Measurements from ENCODE around the gene AFAP1L1. TPM values are rescaled to one million over a fixed set of nuclear protein-coding genes. Genes with fewer than 3 reads are reported as not detected.

Gene AFAP1L1
- total and polyA plus RNA-seq, 2 of the 13 experiments (the other 11 are each of a cell fraction or from before 2014, with no cell fraction given) = 0.38 to 1.0 TPM

- POLR2A ChIA-PET = interaction anchor here (1.5 kb wide), 1 partner anchor 10 kb away, joined by 3 read pairs; no protein-coding TSS in a partner anchor
- Histone ChIP-seq H3K9ac (ENCODE audit: insufficient read depth, low read depth, low read length) (no peak overlapping the region), H3K36me3 (replicated peaks in 1 of 2; ENCODE audit: control insufficient read depth in 1 of 2, insufficient read depth in 2 of 2, low read length in 2 of 2) (no peaks in the 10 kb centered on the region), H2AFZ (ENCODE audit: low read length) (no peak overlapping the region), H3K27me3 (ENCODE audit: control insufficient read depth in 1 of 2, insufficient read depth in 2 of 2, low read length in 2 of 2) (0 out of 5 replicates have a peak, but pooled peaks cover 0 to 1% of the 10 kb centered on the region in 2 experiments), H3K79me2 (ENCODE audit: insufficient read depth, low read length) (no peaks in the 10 kb centered on the region), H3K4me2 (ENCODE audit: low read depth, low read length) (no peak overlapping the region), H3K9me3 (ENCODE audit: low read length) (no peaks in the 10 kb centered on the region), H3K4me3 (replicated peaks in 1 of 3; ENCODE audit: insufficient read depth in 1 of 3, low read depth in 2 of 3, low read length in 3 of 3) (no peak overlapping the region), H4K20me1 (ENCODE audit: insufficient read depth, low read length) (no peaks in the 10 kb centered on the region), H3K4me1 (ENCODE audit: insufficient read depth, low read length) (peaks cover 47% of the 10 kb centered on the region), H3K27ac (ENCODE audit: extremely low read length, insufficient read depth, low read length) (no peak overlapping the region)
- ATAC-seq (no peak), DNase-seq (ENCODE audit: low spot score) (no peak), FAIRE-seq (no peak)
- no peak for TF ChIP-seq FOXK2 (IDR thresholded peaks at IDR 0.05)
- in situ Hi-C loops (cut with HindIII; ENCODE audit: extremely low pct_ligation_motif_present, low pct_unique_long_range_greater_than_20kb) (no loop called here), intact Hi-C loops (cut with micrococcal nuclease; ENCODE audit: unreplicated experiment) (no loop called here)
- WGBS (ENCODE audit: low lambda C conversion rate) = 75% methylated on average over 3 of the region's 3 CpGs
- CTCF ChIA-PET (ENCODE audit: low intra/inter-chr PET ratio, low total read pairs) = no interaction called here
- no TSS peak for BruUV-seq (replicated peaks)
Measured at GRCh38 chr5:149326611-149327010, 55.0 kb downstream of the AFAP1L1 start.

GRCh38 chr5:149328177-149328576 lies 56.5 kb downstream of the AFAP1L1 start:
- Histone ChIP-seq H3K4me2 (ENCODE audit: low read depth, low read length) (no peak overlapping the region), H3K27me3 (ENCODE audit: control insufficient read depth in 1 of 2, insufficient read depth in 2 of 2, low read length in 2 of 2) (0 out of 5 replicates have a peak, but pooled peaks cover 0 to 1% of the 10 kb centered on the region in 2 experiments), H3K9me3 (ENCODE audit: low read length) (no peaks in the 10 kb centered on the region), H4K20me1 (ENCODE audit: insufficient read depth, low read length) (no peaks in the 10 kb centered on the region), H3K36me3 (replicated peaks in 1 of 2; ENCODE audit: control insufficient read depth in 1 of 2, insufficient read depth in 2 of 2, low read length in 2 of 2) (no peaks in the 10 kb centered on the region), H2AFZ (ENCODE audit: low read length) (no peak overlapping the region), H3K27ac (ENCODE audit: extremely low read length, insufficient read depth, low read length) (no peak overlapping the region), H3K79me2 (ENCODE audit: insufficient read depth, low read length) (no peaks in the 10 kb centered on the region), H3K9ac (ENCODE audit: insufficient read depth, low read depth, low read length) (no peak overlapping the region), H3K4me1 (ENCODE audit: insufficient read depth, low read length) (peaks cover 32% of the 10 kb centered on the region), H3K4me3 (replicated peaks in 1 of 3; ENCODE audit: insufficient read depth in 1 of 3, low read depth in 2 of 3, low read length in 3 of 3) (no peak overlapping the region)
- POLR2A ChIA-PET = no interaction called here
- FAIRE-seq (no peak), DNase-seq (ENCODE audit: low spot score) (no peak), ATAC-seq (peak; percentile 54; the same call in 1 of the 3 replicates)
- BruUV-seq (replicated peaks) = no TSS peak
- WGBS (ENCODE audit: low lambda C conversion rate) = 76% methylated on average over 5 of the region's 5 CpGs
- TF ChIP-seq ZBTB33 (CRISPR knock-in tag; IDR thresholded peaks at IDR 0.05) (peak; percentile 56; the same call in 1 of the 2 replicates), HNF4A (CRISPR knock-in tag; IDR thresholded peaks at IDR 0.05) (peak; percentile 54), ZMYM4 (CRISPR knock-in tag; IDR thresholded peaks at IDR 0.05) (no peak), TOE1 (CRISPR knock-in tag; IDR thresholded peaks at IDR 0.05) (no peak)
- CTCF ChIA-PET (ENCODE audit: low intra/inter-chr PET ratio, low total read pairs) = no interaction called here
- in situ Hi-C loops (cut with HindIII; ENCODE audit: extremely low pct_ligation_motif_present, low pct_unique_long_range_greater_than_20kb) (no loop called here), intact Hi-C loops (cut with micrococcal nuclease; ENCODE audit: unreplicated experiment) (no loop called here)

All from HepG2 (cell line).